ENCODE data around the gene COPE. TPM values are rescaled to one million over a fixed set of nuclear protein-coding genes. Genes with fewer than 3 reads are reported as not detected.
A peak's percentile ranks its signal among the peaks of the same experiment; 100 is the strongest.

The COPE gene
- polyA plus RNA-seq, 3 donors from 2014 or later, result 378 to 407 (median 401) TPM

DNA sequence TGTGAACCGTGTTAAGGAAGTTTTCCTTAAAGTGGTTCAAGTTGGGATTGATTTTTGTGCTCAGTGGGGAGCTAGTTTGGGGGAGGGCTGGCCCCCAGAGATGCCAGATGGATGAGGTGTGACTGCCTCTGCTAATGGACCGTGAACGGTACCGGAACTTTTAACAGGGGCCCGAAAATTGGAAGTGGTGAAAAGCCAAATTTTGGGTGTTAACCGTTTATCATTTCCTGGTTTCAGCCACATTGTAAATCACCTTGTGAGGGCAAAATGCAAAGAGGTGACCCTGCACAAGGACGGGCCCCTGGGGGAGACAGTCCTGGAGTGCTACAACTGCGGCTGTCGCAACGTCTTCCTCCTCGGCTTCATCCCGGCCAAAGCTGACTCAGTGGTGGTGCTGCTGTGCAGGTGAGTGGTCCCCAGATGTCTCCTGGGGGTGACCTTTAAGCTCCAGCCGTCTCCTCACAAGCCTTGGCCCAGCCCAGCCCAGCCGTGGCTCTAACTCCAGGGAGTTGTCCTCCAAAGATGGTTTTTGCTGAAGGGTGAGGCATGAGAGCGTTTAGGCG lies 69.3 kb downstream of the COPE start:
- Mint-ChIP-seq H3K36me3 (peaks cover 0 to 8% (median 5%) of the 10 kb centered on the region in 3 donors), H3K4me3 (peak overlapping the region in 1 of 5 donors; percentile 25)
- DNase-seq, result no peak

More for the DNA sequence above, 69.3 kb downstream of the COPE start:
- H3K27ac Mint-ChIP-seq, result peak overlapping the region in 4 of 6 donors; percentile 55 to 70 (median 62)
- H3K27me3 Mint-ChIP-seq (ENCODE audit: low read depth in 3 of 3), result peaks cover 4 to 6% (median 4%) of the 10 kb centered on the region in 3 donors
- peaks cover 48 to 56% of the 10 kb centered on the region in 2 donors for H3K4me1 Mint-ChIP-seq
- H3K9me3 Mint-ChIP-seq, result no peaks in the 10 kb centered on the region

Other genes with a start within 250 kb of the COPE start
- gene CRTC1, start 235.7 kb downstream of the COPE start, polyA plus RNA-seq, result 1 to 10 TPM in 1 of 3 donors, under 1 TPM in 2; 0.50 to 1.1 (median 0.85) TPM
- gene COMP, start 128.1 kb downstream of the COPE start, polyA plus RNA-seq, result not detected
- gene UPF1, start 87.4 kb downstream of the COPE start, polyA plus RNA-seq, result 10 to 100 TPM in 1 of 3 donors, 1 to 10 TPM in 2; 1.1 to 16.6 (median 5.2) TPM
- gene CERS1, start 23.2 kb downstream of the COPE start, polyA plus RNA-seq, result not detected
- gene DDX49, start 328 bp upstream of the COPE start, polyA plus RNA-seq, result 10 to 100 TPM; 33.1 to 54.2 (median 48.9) TPM
- under 1 TPM in 1 of 3 donors, not detected in 2; 0.47 TPM for gene HOMER3, start 21.8 kb upstream of the COPE start, polyA plus RNA-seq
- gene SUGP2, start 114.1 kb upstream of the COPE start, polyA plus RNA-seq, result 10 to 100 TPM in 1 of 3 donors, 1 to 10 TPM in 2; 7.4 to 19.4 (median 7.9) TPM
- 10 to 100 TPM; 45.8 to 58.4 (median 49.9) TPM for gene ARMC6, start 114.2 kb upstream of the COPE start, polyA plus RNA-seq
- gene SLC25A42, start 144.6 kb upstream of the COPE start, polyA plus RNA-seq, result 10 to 100 TPM; 10.4 to 24.8 (median 12.9) TPM
- 10 to 100 TPM; 22.0 to 44.4 (median 32.3) TPM for gene TMEM161A, start 219.1 kb upstream of the COPE start, polyA plus RNA-seq